Measurements from ENCODE around the gene NNT.

Gene NNT

GRCh38 chr5:43649256-43649655 lies 46.3 kb downstream of the NNT start:
- Histone ChIP-seq H3K27ac (ENCODE audit: low read length, poor library complexity, severe bottlenecking) (peak overlapping the region; percentile 30), H4K8ac (ENCODE audit: low read length) (peak overlapping the region; percentile 69)

DNA sequence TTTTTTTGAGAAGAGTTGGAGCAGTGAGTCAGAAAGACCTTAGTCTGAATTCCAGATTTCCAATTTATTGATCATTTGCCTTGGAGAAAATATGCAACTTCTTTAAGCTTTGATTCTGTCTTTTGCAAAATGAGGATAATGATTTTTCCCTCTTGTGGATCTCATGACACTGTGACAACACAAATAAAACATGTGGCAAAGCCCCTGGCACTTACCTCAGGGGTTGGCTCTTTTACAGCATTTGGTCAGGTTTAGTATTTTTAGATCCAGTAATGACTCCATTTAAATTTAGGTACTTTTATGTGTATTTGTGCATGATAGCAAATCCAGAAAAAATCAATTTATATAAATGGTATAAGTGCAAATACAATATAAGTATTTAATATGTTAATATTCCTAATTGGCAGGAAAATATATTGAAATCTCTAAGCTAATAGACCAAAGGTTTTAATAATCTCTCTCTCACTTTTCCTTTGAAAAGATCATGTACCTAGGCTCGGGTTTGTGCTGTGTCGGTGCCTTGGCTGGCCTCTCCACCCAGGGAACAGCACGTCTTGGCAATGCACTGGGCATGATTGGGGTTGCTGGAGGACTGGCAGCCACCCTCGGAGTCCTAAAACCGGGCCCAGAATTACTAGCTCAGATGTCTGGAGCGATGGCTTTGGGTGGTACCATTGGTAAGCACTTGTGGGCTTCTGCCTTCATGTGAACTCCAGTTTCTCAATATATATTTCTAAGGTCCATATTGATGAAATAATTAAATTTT lies 49.7 kb downstream of the NNT start:
- no peak overlapping the region for H2BK15ac ChIP-seq (ENCODE audit: low read depth, poor library complexity, severe bottlenecking)
- H3K18ac ChIP-seq (ENCODE audit: low read depth in 1 of 2, low read length in 2 of 2) = no peak overlapping the region
- no peak overlapping the region for H3K14ac ChIP-seq (ENCODE audit: low read length in 2 of 2)
- no peak overlapping the region for H3K9ac ChIP-seq (ENCODE audit: low read length)
- H3K4ac ChIP-seq (ENCODE audit: low read depth in 1 of 2, low read length in 2 of 2) = no peak overlapping the region
- H3K23ac ChIP-seq (ENCODE audit: low read length in 2 of 2) = no peak overlapping the region
- no peaks in the 10 kb centered on the region for H3K27me3 ChIP-seq (ENCODE audit: control insufficient read depth in 1 of 2, insufficient read depth in 1 of 2, low read length in 2 of 2)
- no peaks in the 10 kb centered on the region for H3K9me3 ChIP-seq (ENCODE audit: control insufficient read depth, low read length)
- H3K27ac ChIP-seq (ENCODE audit: low read length, poor library complexity, severe bottlenecking) = no peak overlapping the region
- H3K79me1 ChIP-seq (replicated peaks; ENCODE audit: low read length, poor library complexity, severe bottlenecking) = peaks cover 14% of the 10 kb centered on the region
- H4K8ac ChIP-seq (ENCODE audit: low read length) = no peak overlapping the region
- no peak overlapping the region for H2BK12ac ChIP-seq (ENCODE audit: low read length in 2 of 2)
- H2AK5ac ChIP-seq (ENCODE audit: low read length, severe bottlenecking) = no peak overlapping the region
- peaks cover 5% of the 10 kb centered on the region for H3K4me1 ChIP-seq (ENCODE audit: control insufficient read depth, insufficient read depth, low read depth, low read length)
- H2BK120ac ChIP-seq (ENCODE audit: low read depth, low read length) = no peak overlapping the region
- no peak overlapping the region for H2AFZ ChIP-seq (ENCODE audit: low read depth, low read length)
- H4K91ac ChIP-seq (ENCODE audit: low read length) = no peak overlapping the region
- whole genome bisulfite sequencing = 99% methylated on average over 4 of the region's 6 CpGs
- DNase-seq = no peak
- H3K4me2 ChIP-seq (ENCODE audit: low read length, poor library complexity, severe bottlenecking) = no peak overlapping the region
- H3K36me3 ChIP-seq (ENCODE audit: control insufficient read depth in 1 of 2, insufficient read depth in 2 of 2, low read depth in 1 of 2, low read length in 2 of 2) = peaks cover 16 to 73% of the 10 kb centered on the region in 2 experiments
- no peak overlapping the region for H2BK5ac ChIP-seq (ENCODE audit: low read depth, low read length, poor library complexity, severe bottlenecking)
- H3K4me3 ChIP-seq (ENCODE audit: insufficient read depth in 1 of 2, low read depth in 1 of 2, low read length in 2 of 2) = no peak overlapping the region

More at GRCh38 chr5:43649256-43649655, 46.3 kb downstream of the NNT start:
- Histone ChIP-seq H2BK5ac (ENCODE audit: low read depth, low read length, poor library complexity, severe bottlenecking) (no peak overlapping the region), H3K79me1 (replicated peaks; ENCODE audit: low read length, poor library complexity, severe bottlenecking) (peaks cover 9% of the 10 kb centered on the region), H3K18ac (ENCODE audit: low read depth in 1 of 2, low read length in 2 of 2) (no peak overlapping the region), H2BK120ac (ENCODE audit: low read depth, low read length) (no peak overlapping the region), H4K91ac (ENCODE audit: low read length) (no peak overlapping the region), H3K9ac (ENCODE audit: low read length) (peak overlapping the region; percentile 76), H3K27me3 (ENCODE audit: control insufficient read depth in 1 of 2, insufficient read depth in 1 of 2, low read length in 2 of 2) (no peaks in the 10 kb centered on the region), H3K14ac (ENCODE audit: low read length in 2 of 2) (no peak overlapping the region), H2BK15ac (ENCODE audit: low read depth, poor library complexity, severe bottlenecking) (no peak overlapping the region), H3K9me3 (ENCODE audit: control insufficient read depth, low read length) (no peaks in the 10 kb centered on the region), H2AFZ (ENCODE audit: low read depth, low read length) (no peak overlapping the region), H3K4me2 (ENCODE audit: low read length, poor library complexity, severe bottlenecking) (no peak overlapping the region), H2BK12ac (ENCODE audit: low read length in 2 of 2) (no peak overlapping the region), H3K4me1 (ENCODE audit: control insufficient read depth, insufficient read depth, low read depth, low read length) (peaks cover 5% of the 10 kb centered on the region), H3K4ac (ENCODE audit: low read depth in 1 of 2, low read length in 2 of 2) (no peak overlapping the region), H3K23ac (ENCODE audit: low read length in 2 of 2) (no peak overlapping the region), H3K36me3 (ENCODE audit: control insufficient read depth in 1 of 2, insufficient read depth in 2 of 2, low read depth in 1 of 2, low read length in 2 of 2) (peaks cover 12 to 56% of the 10 kb centered on the region in 2 experiments), H2AK5ac (ENCODE audit: low read length, severe bottlenecking) (no peak overlapping the region), H3K4me3 (ENCODE audit: insufficient read depth in 1 of 2, low read depth in 1 of 2, low read length in 2 of 2) (peak overlapping the region in 1 of 2 experiments; percentile 21)
- peak; percentile 34 for DNase-seq
- WGBS = 23% methylated on average over 1 of the region's 2 CpGs

DNA sequence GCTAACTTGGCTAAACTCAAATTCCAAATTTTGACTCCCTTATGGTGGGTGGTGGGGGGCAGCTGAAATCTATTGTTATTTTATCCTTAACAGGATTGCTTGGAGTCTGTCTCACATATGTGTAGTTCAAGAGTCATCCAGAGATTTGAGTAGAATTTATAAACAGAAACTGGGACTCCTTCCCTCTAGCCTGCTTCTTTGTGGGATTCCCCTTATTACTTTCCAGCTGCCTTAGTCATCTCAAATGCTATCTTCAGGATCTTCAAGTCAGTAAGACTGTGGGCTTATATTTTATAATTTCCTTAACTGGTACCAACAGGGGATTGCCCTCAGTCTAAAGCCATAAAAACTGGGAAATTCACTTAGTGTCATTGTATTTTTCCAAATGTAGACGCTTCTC lies 55.5 kb downstream of the NNT start:
- WGBS = 90% methylated on average over 1 of the region's 1 CpG
- no peak overlapping the region for H4K91ac ChIP-seq (ENCODE audit: low read length)
- peaks cover 8% of the 10 kb centered on the region for H3K79me1 ChIP-seq (replicated peaks; ENCODE audit: low read length, poor library complexity, severe bottlenecking)
- H2BK120ac ChIP-seq (ENCODE audit: low read depth, low read length) = no peak overlapping the region
- H3K9me3 ChIP-seq (ENCODE audit: control insufficient read depth, low read length) = no peaks in the 10 kb centered on the region
- H2BK12ac ChIP-seq (ENCODE audit: low read length in 2 of 2) = no peak overlapping the region
- no peaks in the 10 kb centered on the region for H3K27me3 ChIP-seq (ENCODE audit: control insufficient read depth in 1 of 2, insufficient read depth in 1 of 2, low read length in 2 of 2)
- H4K8ac ChIP-seq (ENCODE audit: low read length) = no peak overlapping the region
- H2BK15ac ChIP-seq (ENCODE audit: low read depth, poor library complexity, severe bottlenecking) = no peak overlapping the region
- H3K4me3 ChIP-seq (ENCODE audit: insufficient read depth in 1 of 2, low read depth in 1 of 2, low read length in 2 of 2) = no peak overlapping the region
- no peak overlapping the region for H2AFZ ChIP-seq (ENCODE audit: low read depth, low read length)
- DNase-seq = peak; percentile 86
- H3K4ac ChIP-seq (ENCODE audit: low read depth in 1 of 2, low read length in 2 of 2) = no peak overlapping the region
- no peak overlapping the region for H3K4me2 ChIP-seq (ENCODE audit: low read length, poor library complexity, severe bottlenecking)
- no peaks in the 10 kb centered on the region for H3K4me1 ChIP-seq (ENCODE audit: control insufficient read depth, insufficient read depth, low read depth, low read length)
- no peak overlapping the region for H3K18ac ChIP-seq (ENCODE audit: low read depth in 1 of 2, low read length in 2 of 2)
- H2BK5ac ChIP-seq (ENCODE audit: low read depth, low read length, poor library complexity, severe bottlenecking) = no peak overlapping the region
- peaks cover 11 to 57% of the 10 kb centered on the region in 2 experiments for H3K36me3 ChIP-seq (ENCODE audit: control insufficient read depth in 1 of 2, insufficient read depth in 2 of 2, low read depth in 1 of 2, low read length in 2 of 2)
- H3K27ac ChIP-seq (ENCODE audit: low read length, poor library complexity, severe bottlenecking) = no peak overlapping the region
- peak overlapping the region; percentile 77 for H3K9ac ChIP-seq (ENCODE audit: low read length)
- no peak overlapping the region for H2AK5ac ChIP-seq (ENCODE audit: low read length, severe bottlenecking)
- no peak overlapping the region for H3K23ac ChIP-seq (ENCODE audit: low read length in 2 of 2)
- H3K14ac ChIP-seq (ENCODE audit: low read length in 2 of 2) = no peak overlapping the region

- H3K14ac ChIP-seq (ENCODE audit: low read length in 2 of 2) = no peak overlapping the region
- no peak overlapping the region for H2BK5ac ChIP-seq (ENCODE audit: low read depth, low read length, poor library complexity, severe bottlenecking)
- peak overlapping the region; percentile 7 for H4K8ac ChIP-seq (ENCODE audit: low read length)
- DNase-seq = no peak
- no peak overlapping the region for H2BK120ac ChIP-seq (ENCODE audit: low read depth, low read length)
- H2BK12ac ChIP-seq (ENCODE audit: low read length in 2 of 2) = no peak overlapping the region
- WGBS = 94% methylated on average over 2 of the region's 4 CpGs
- H3K9ac ChIP-seq (ENCODE audit: low read length) = peak overlapping the region; percentile 77
- H2AFZ ChIP-seq (ENCODE audit: low read depth, low read length) = no peak overlapping the region
- H2BK15ac ChIP-seq (ENCODE audit: low read depth, poor library complexity, severe bottlenecking) = no peak overlapping the region
- no peak overlapping the region for H2AK5ac ChIP-seq (ENCODE audit: low read length, severe bottlenecking)
- H3K18ac ChIP-seq (ENCODE audit: low read depth in 1 of 2, low read length in 2 of 2) = no peak overlapping the region
- no peaks in the 10 kb centered on the region for H3K9me3 ChIP-seq (ENCODE audit: control insufficient read depth, low read length)
- no peaks in the 10 kb centered on the region for H3K4me1 ChIP-seq (ENCODE audit: control insufficient read depth, insufficient read depth, low read depth, low read length)
- H3K27me3 ChIP-seq (ENCODE audit: control insufficient read depth in 1 of 2, insufficient read depth in 1 of 2, low read length in 2 of 2) = no peaks in the 10 kb centered on the region
- no peak overlapping the region for H4K91ac ChIP-seq (ENCODE audit: low read length)
- peak overlapping the region in 1 of 2 experiments; percentile 34 for H3K23ac ChIP-seq (ENCODE audit: low read length in 2 of 2)
- no peak overlapping the region for H3K4me2 ChIP-seq (ENCODE audit: low read length, poor library complexity, severe bottlenecking)
- no peak overlapping the region for H3K4ac ChIP-seq (ENCODE audit: low read depth in 1 of 2, low read length in 2 of 2)
- no peak overlapping the region for H3K27ac ChIP-seq (ENCODE audit: low read length, poor library complexity, severe bottlenecking)
- peaks cover 6% of the 10 kb centered on the region for H3K79me1 ChIP-seq (replicated peaks; ENCODE audit: low read length, poor library complexity, severe bottlenecking)
- H3K36me3 ChIP-seq (ENCODE audit: control insufficient read depth in 1 of 2, insufficient read depth in 2 of 2, low read depth in 1 of 2, low read length in 2 of 2) = peaks cover 11 to 52% of the 10 kb centered on the region in 2 experiments
- no peak overlapping the region for H3K4me3 ChIP-seq (ENCODE audit: insufficient read depth in 1 of 2, low read depth in 1 of 2, low read length in 2 of 2)
Observed at GRCh38 chr5:43659075-43659474, 56.1 kb downstream of the NNT start.
